Rectal smooth muscle tissue (tissue), 1 donor: ENCODE measurements around the gene TXNRD2.

Source experiments
- H3K27ac ChIP-seq: one replicate; pipeline ENCODE4 v1.7.0; 2013; ENCODE audit warnings: low read depth, low read length, inconsistent platforms
- H3K27me3 ChIP-seq: one replicate; pipeline ENCODE4 v1.7.0; 2013; ENCODE audit warnings: low read length; ENCODE audit not compliant: control insufficient read depth, insufficient read depth
- H3K36me3 ChIP-seq: one replicate; pipeline ENCODE4 v1.7.0; 2013; ENCODE audit warnings: low read length; ENCODE audit not compliant: control insufficient read depth, insufficient read depth
- H3K4me1 ChIP-seq: one replicate; pipeline ENCODE4 v1.7.0; 2013; ENCODE audit warnings: low read length; ENCODE audit not compliant: control insufficient read depth, insufficient read depth
- H3K4me3 ChIP-seq: one replicate; pipeline ENCODE4 v1.7.0; 2013; ENCODE audit warnings: low read length
- H3K9ac ChIP-seq: one replicate; pipeline ENCODE4 v1.7.0; 2013; ENCODE audit warnings: low read length

Gene TXNRD2

GRCh38 chr22:19941365-19942082 lies at the start of gene TXNRD2, which contains the start of gene COMT:
Gene TXNRD2 (minus strand): TSS chr22:19941818. CDS start chr22:19941803, 15 bp downstream.
Gene COMT (plus strand): TSS chr22:19941772. CDS start chr22:19962527, 20,755 bp downstream.
- Histone ChIP-seq H3K9ac (peak within 1 kb of the TSS; percentile 93), H3K27ac (peak within 1 kb of the TSS; percentile 95), H3K36me3 (no peaks in the 10 kb centered on the region), H3K4me3 (peak within 1 kb of the TSS; percentile 89), H3K4me1 (peaks cover 19% of the 10 kb centered on the region), H3K27me3 (no peaks in the 10 kb centered on the region)

- Histone ChIP-seq H3K27ac (peak overlapping the region; percentile 23), H3K4me3 (no peak overlapping the region), H3K9ac (no peak overlapping the region), H3K27me3 (no peaks in the 10 kb centered on the region), H3K36me3 (no peaks in the 10 kb centered on the region), H3K4me1 (peaks cover 12% of the 10 kb centered on the region)
Observed at GRCh38 chr22:19991395-19991644, 49.7 kb upstream of the TXNRD2 start.

GRCh38 chr22:19990609-19991394 lies 49.2 kb upstream of the TXNRD2 start:
- Histone ChIP-seq H3K4me3 (no peak overlapping the region), H3K27me3 (no peaks in the 10 kb centered on the region), H3K27ac (peak overlapping the region; percentile 23), H3K9ac (no peak overlapping the region), H3K36me3 (no peaks in the 10 kb centered on the region), H3K4me1 (peaks cover 14% of the 10 kb centered on the region)

GRCh38 chr22:19990188-19990587 lies 48.6 kb upstream of the TXNRD2 start:
- H3K4me1 ChIP-seq: peaks cover 12% of the 10 kb centered on the region
- no peak overlapping the region for H3K9ac ChIP-seq
- H3K36me3 ChIP-seq: no peaks in the 10 kb centered on the region
- H3K27me3 ChIP-seq: no peaks in the 10 kb centered on the region
- H3K4me3 ChIP-seq: no peak overlapping the region
- no peak overlapping the region for H3K27ac ChIP-seq

GRCh38 chr22:19989725-19990067 lies 48.1 kb upstream of the TXNRD2 start:
- Histone ChIP-seq H3K27me3 (no peaks in the 10 kb centered on the region), H3K27ac (no peak overlapping the region), H3K36me3 (no peaks in the 10 kb centered on the region), H3K4me3 (no peak overlapping the region), H3K9ac (no peak overlapping the region), H3K4me1 (peaks cover 8% of the 10 kb centered on the region)

GRCh38 chr22:19988965-19989724 lies 47.5 kb upstream of the TXNRD2 start:
- Histone ChIP-seq H3K27me3 (no peaks in the 10 kb centered on the region), H3K9ac (no peak overlapping the region), H3K4me3 (no peak overlapping the region), H3K27ac (no peak overlapping the region), H3K36me3 (no peaks in the 10 kb centered on the region), H3K4me1 (peaks cover 12% of the 10 kb centered on the region)

- peaks cover 20% of the 10 kb centered on the region for H3K4me1 ChIP-seq
- H3K36me3 ChIP-seq: no peaks in the 10 kb centered on the region
- no peak overlapping the region for H3K4me3 ChIP-seq
- H3K9ac ChIP-seq: no peak overlapping the region
- no peaks in the 10 kb centered on the region for H3K27me3 ChIP-seq
- no peak overlapping the region for H3K27ac ChIP-seq
Observed at GRCh38 chr22:19988331-19988808, 46.8 kb upstream of the TXNRD2 start.

GRCh38 chr22:19987394-19988306 lies 46.0 kb upstream of the TXNRD2 start:
- peaks cover 22% of the 10 kb centered on the region for H3K4me1 ChIP-seq
- no peaks in the 10 kb centered on the region for H3K27me3 ChIP-seq
- H3K27ac ChIP-seq: no peak overlapping the region
- H3K4me3 ChIP-seq: peak overlapping the region; percentile 45
- no peak overlapping the region for H3K9ac ChIP-seq
- no peaks in the 10 kb centered on the region for H3K36me3 ChIP-seq

GRCh38 chr22:19986410-19987341 lies 45.1 kb upstream of the TXNRD2 start:
- peaks cover 22% of the 10 kb centered on the region for H3K4me1 ChIP-seq
- H3K27me3 ChIP-seq: no peaks in the 10 kb centered on the region
- H3K27ac ChIP-seq: peak overlapping the region; percentile 88
- H3K4me3 ChIP-seq: peak overlapping the region; percentile 76
- H3K9ac ChIP-seq: peak overlapping the region; percentile 46
- H3K36me3 ChIP-seq: no peaks in the 10 kb centered on the region

- Histone ChIP-seq H3K9ac (no peak overlapping the region), H3K27ac (peak overlapping the region; percentile 72), H3K36me3 (no peaks in the 10 kb centered on the region), H3K4me3 (peak overlapping the region; percentile 76), H3K4me1 (peaks cover 22% of the 10 kb centered on the region), H3K27me3 (no peaks in the 10 kb centered on the region)
Observed at GRCh38 chr22:19986011-19986409, 44.4 kb upstream of the TXNRD2 start.
